Panc1 (cell line): ENCODE data around the gene RASA3.

Source experiments
- POLR2AphosphoS5 ChIP-seq: IDR thresholded peaks from 2 replicates; pipeline ENCODE4 v1.6.1; 2012; ENCODE audit warnings: mild to moderate bottlenecking, low read depth, low read length, moderate library complexity
- REST ChIP-seq, 2 experiments: IDR thresholded peaks; 2 replicates each; pipeline ENCODE4 v1.6.1; 2011 to 2012; ENCODE audit warnings: low read depth in 2 of 2, control low read depth in 1 of 2, low read length in 1 of 2, mild to moderate bottlenecking in 1 of 2, moderate library complexity in 1 of 2; ENCODE audit not compliant: insufficient read depth in 1 of 2
- SIN3A ChIP-seq: IDR thresholded peaks from 2 replicates; pipeline ENCODE4 v1.6.1; 2012; ENCODE audit warnings: low read depth, mild to moderate bottlenecking, low read length, moderate library complexity, borderline replicate concordance; ENCODE audit not compliant: insufficient read depth
- TF ChIP-seq, protein P1 (sequence below): fragments of 450-650 bp; IDR thresholded peaks from 2 replicates; pipeline ENCODE4 v1.5.1; 2017; ENCODE audit warnings: mild to moderate bottlenecking

GRCh38 chr13:113965968-113966884 lies 166.2 kb downstream of the RASA3 start:
- TF ChIP-seq, protein P1, sequence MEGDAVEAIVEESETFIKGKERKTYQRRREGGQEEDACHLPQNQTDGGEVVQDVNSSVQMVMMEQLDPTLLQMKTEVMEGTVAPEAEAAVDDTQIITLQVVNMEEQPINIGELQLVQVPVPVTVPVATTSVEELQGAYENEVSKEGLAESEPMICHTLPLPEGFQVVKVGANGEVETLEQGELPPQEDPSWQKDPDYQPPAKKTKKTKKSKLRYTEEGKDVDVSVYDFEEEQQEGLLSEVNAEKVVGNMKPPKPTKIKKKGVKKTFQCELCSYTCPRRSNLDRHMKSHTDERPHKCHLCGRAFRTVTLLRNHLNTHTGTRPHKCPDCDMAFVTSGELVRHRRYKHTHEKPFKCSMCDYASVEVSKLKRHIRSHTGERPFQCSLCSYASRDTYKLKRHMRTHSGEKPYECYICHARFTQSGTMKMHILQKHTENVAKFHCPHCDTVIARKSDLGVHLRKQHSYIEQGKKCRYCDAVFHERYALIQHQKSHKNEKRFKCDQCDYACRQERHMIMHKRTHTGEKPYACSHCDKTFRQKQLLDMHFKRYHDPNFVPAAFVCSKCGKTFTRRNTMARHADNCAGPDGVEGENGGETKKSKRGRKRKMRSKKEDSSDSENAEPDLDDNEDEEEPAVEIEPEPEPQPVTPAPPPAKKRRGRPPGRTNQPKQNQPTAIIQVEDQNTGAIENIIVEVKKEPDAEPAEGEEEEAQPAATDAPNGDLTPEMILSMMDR, result no peak
- TF ChIP-seq REST (IDR thresholded peaks at IDR 0.05; ENCODE audit: insufficient read depth in 1 of 2, low read depth in 2 of 2, low read length in 1 of 2), result no peak
- no peak; the same call in 1 of the 2 replicates for TF ChIP-seq POLR2AphosphoS5
- TF ChIP-seq SIN3A, result no peak
